ENCODE data around the gene KASH5.

Gene KASH5

DNA sequence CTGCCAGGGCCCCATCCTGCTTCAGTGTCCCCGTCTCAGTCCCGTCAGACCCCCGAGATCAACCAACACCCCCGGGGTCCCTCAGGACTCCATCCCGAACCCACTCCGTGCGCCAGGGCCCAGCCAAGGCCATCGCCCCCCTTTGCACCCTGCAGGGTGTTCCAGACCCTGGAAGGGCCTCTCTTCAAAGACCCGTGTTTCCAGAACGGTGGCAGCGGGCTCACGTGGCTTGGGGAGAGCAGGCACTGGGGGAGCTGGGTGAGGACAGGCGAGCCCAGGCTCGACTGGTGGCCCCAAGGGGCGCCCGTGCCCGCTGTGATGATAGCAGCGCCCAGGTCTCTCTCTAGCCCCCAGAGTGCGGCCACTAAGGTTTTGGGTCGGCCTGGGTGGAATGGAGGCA is 1.4 kb downstream of the KASH5 start:
- TF ChIP-seq, protein P1, sequence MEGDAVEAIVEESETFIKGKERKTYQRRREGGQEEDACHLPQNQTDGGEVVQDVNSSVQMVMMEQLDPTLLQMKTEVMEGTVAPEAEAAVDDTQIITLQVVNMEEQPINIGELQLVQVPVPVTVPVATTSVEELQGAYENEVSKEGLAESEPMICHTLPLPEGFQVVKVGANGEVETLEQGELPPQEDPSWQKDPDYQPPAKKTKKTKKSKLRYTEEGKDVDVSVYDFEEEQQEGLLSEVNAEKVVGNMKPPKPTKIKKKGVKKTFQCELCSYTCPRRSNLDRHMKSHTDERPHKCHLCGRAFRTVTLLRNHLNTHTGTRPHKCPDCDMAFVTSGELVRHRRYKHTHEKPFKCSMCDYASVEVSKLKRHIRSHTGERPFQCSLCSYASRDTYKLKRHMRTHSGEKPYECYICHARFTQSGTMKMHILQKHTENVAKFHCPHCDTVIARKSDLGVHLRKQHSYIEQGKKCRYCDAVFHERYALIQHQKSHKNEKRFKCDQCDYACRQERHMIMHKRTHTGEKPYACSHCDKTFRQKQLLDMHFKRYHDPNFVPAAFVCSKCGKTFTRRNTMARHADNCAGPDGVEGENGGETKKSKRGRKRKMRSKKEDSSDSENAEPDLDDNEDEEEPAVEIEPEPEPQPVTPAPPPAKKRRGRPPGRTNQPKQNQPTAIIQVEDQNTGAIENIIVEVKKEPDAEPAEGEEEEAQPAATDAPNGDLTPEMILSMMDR (IDR thresholded peaks at IDR 0.05; ENCODE audit: borderline replicate concordance, control extremely low read depth, extremely low read depth, insufficient read depth, missing control alignments): no peak

DNA sequence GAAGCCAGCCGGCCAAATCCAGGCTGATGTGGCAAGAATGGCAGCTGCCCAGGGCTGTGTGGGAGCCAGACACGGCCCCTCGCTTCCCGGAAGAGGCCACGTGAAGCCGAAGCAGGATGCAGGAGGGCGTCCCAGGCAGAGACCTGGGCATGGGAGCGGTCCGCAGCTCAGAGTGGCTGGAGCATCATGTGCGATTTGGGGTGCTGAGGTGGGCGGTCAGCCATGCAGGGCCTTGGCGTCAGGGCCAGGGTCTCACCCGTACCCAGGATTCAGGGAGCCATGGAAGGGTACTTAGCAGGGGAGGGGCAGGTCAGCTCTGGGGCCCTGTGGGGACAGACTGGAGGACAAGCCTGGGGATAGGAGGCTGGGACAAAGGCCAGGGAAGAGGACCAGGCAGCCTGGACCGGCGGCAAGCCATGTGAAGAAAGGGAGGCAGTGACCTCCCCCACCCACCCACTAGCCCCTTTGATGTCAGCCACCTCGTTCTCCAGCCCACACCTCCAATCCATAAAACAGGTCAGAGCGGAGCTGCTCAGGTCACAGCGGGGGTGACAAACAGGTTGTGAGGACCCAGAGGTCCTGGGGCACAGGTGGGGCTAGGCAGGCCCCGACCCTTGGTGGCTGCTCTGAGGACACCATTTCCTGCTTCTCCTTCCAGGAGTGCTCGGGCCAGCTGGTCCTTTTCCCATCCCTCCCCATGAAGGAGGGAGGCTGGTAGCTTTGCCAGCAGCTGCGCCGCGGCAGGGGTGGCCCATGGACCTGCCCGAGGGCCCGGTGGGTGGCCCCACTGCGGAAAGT is 2.3 kb downstream of the KASH5 start:
- TF ChIP-seq, protein P1 (IDR thresholded peaks at IDR 0.05; ENCODE audit: borderline replicate concordance, control extremely low read depth, extremely low read depth, insufficient read depth, missing control alignments): no peak
- in situ Hi-C loops (cut with MboI; ENCODE audit: low sequenced_read_pairs, unreplicated experiment): no loop called here
- DNase-seq (ENCODE audit: low spot score): no peak

More for the DNA sequence above, 1.4 kb downstream of the KASH5 start:
- DNase-seq (ENCODE audit: low spot score): no peak
- in situ Hi-C loops (cut with MboI; ENCODE audit: low sequenced_read_pairs, unreplicated experiment): no loop called here

DNA sequence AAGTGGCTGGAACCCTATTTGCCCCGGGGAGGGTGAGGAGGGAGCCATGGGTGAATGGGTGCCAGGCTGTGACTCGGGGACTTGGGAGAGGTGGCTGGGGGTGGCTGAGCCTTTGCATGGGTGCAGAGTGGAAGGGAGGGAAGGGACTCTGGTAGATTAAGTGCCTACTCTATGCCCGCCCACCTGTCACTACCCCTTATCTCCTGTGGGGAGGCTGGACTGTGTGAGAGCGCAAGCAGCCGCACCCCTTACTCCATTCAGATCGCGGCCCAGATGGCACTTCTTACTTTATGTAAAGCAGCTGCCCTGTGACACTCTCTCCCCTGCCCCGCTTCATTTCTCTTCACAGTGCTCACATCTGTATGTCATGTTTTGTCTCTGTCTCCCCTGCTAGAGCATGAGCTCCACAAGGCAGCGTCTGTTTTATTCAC is 2.9 kb downstream of the KASH5 start:
- TF ChIP-seq, protein P1 (IDR thresholded peaks at IDR 0.05; ENCODE audit: borderline replicate concordance, control extremely low read depth, extremely low read depth, insufficient read depth, missing control alignments): no peak
- in situ Hi-C loops (cut with MboI; ENCODE audit: low sequenced_read_pairs, unreplicated experiment): no loop called here
- no peak for DNase-seq (ENCODE audit: low spot score)

DNA sequence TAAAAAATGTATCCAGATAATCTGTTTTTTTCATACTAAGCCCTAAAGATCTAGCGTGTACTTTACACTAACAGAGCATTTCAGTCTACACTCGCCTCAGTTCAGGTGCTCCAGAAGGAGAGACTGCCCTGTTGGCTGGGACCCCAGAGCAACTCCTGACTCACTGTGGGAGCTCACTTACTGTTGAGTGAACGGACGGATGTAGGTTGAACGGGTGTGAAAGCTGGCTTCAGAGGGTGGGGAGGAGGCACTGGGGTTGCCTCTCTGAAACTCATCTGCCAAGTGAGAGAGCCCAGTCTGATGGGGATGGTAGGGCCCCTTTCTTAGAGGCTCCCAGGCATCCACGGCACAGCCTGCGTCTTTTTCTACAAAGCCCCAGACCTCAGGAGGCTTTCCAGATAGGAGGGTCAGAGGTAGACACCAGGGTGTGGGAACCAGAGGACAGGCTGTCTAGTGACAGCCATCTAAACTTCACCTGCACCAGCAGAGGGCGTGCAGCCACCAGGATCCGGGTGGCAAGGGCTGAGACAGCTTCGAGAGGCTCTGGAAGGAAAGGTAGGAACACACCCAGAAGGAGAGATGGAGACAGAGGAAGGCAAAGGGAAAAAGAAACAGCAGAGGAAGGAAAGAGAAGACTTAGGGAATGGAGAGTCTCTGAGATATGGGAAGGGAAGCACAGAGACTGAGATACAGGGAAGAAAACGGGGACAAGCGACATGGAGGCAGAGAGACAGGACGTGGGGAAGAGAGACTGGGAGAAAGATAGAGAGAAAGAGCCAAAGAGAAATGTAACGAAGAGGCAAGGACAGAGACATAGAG is 3.7 kb downstream of the KASH5 start:
- peak; percentile 86 for DNase-seq (ENCODE audit: low spot score)
- TF ChIP-seq, protein P1 (IDR thresholded peaks at IDR 0.05; ENCODE audit: borderline replicate concordance, control extremely low read depth, extremely low read depth, insufficient read depth, missing control alignments): peak; percentile 83
- in situ Hi-C loops (cut with MboI; ENCODE audit: low sequenced_read_pairs, unreplicated experiment): no loop called here

DNA sequence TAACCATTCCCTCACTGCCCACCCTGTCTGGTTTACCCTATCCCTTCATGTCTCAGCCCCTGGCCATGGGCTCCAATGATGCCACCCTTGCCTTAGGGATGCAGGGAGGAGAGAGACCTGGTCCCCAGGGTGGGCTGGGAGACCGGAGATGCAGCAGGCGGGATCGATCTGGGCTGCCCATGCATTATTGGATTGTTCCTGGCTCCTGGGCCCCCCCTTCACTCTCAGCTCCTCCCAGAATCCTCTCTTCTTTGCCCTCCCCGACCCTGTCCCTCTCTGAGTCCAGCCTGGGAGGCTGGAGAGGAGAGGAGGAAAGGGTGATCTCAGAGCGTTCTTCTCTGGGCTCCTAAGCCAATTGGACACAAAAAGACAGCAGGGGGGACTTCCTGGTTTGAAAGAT is 5.8 kb downstream of the KASH5 start:
- in situ Hi-C loops (cut with MboI; ENCODE audit: low sequenced_read_pairs, unreplicated experiment): no loop called here
- DNase-seq (ENCODE audit: low spot score): no peak
- TF ChIP-seq, protein P1 (IDR thresholded peaks at IDR 0.05; ENCODE audit: borderline replicate concordance, control extremely low read depth, extremely low read depth, insufficient read depth, missing control alignments): no peak

DNA sequence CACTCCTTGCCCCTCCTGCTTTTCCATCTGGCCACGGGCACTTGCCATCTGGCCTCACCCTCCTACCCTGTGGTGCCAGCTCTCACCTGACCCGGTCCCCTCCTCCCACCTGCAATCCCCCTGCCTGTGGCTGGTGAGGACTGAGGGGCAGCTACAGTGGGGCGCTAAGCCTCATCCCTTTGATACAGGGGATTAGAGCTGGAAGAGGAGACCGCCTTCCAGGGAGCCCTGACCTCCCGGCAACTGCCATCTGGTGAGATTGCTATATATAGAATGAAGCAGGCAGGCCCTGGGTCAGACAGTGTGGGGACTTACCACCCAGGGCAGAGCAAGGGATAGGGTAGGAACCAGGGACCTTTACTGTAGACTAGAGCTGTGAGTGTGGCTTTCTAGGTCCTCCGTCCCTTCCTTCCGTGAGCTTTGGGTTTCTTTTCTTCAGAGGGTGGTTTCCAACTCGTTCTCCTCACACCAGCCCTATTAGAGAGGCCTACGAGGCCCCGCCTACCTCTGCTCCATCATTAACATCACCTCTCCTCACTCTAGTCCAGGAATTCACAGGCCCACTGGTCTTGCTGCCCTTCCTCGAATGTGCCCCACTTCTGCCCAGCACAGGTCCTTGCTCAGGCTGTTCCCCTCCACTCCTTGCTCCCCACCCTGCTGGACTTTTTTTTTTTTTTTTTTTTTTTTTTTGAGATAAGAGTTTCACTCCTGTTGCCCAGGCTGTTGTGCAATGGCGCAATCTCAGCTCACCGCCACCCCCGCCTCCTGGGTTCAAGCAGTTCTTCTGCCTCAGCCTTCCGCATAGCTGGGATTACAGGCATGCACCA is 7.7 kb downstream of the KASH5 start:
- no peak for DNase-seq (ENCODE audit: low spot score)
- in situ Hi-C loops (cut with MboI; ENCODE audit: low sequenced_read_pairs, unreplicated experiment): no loop called here
- TF ChIP-seq, protein P1 (IDR thresholded peaks at IDR 0.05; ENCODE audit: borderline replicate concordance, control extremely low read depth, extremely low read depth, insufficient read depth, missing control alignments): no peak

All from GM13976 (cell line).